Neutrophil (primary cell): ENCODE measurements around the gene TMEM214.

Experiments
- H3K27ac ChIP-seq: fragments of 200-600 bp; sonication (generic); 2 replicates; pipeline ENCODE4 v1.5.1; 2016; ENCODE audit warnings: mild to moderate bottlenecking, moderate library complexity
- H3K27me3 ChIP-seq: fragments of 200-600 bp; sonication (generic); 2 replicates; pipeline ENCODE4 v1.6.0; 2016; ENCODE audit warnings: mild to moderate bottlenecking
- H3K36me3 ChIP-seq: fragments of 200-600 bp; sonication (generic); 2 replicates; pipeline ENCODE4 v1.5.1; 2017
- H3K4me1 ChIP-seq, 2 experiments: fragments of 200-600 bp in 1 of 2; sonication (generic) in 1 of 2; 1 replicate in 1 of 2; 2 replicates in 1 of 2; pipeline versions ENCODE4 v1.5.1 to v1.6.1; 2013 to 2016; ENCODE audit warnings: low read depth in 1 of 2, low read length in 1 of 2, mild to moderate bottlenecking in 1 of 2, moderate library complexity in 1 of 2; ENCODE audit not compliant: control insufficient read depth in 1 of 2, insufficient read depth in 1 of 2
- H3K4me3 ChIP-seq, 2 experiments: fragments of 200-600 bp in 1 of 2; sonication (generic) in 1 of 2; 1 replicate in 1 of 2; 2 replicates in 1 of 2; pipeline ENCODE4 v1.5.1; 2013 to 2016; ENCODE audit warnings: low read depth in 1 of 2, low read length in 1 of 2, mild to moderate bottlenecking in 1 of 2, moderate library complexity in 1 of 2
- H3K9me3 ChIP-seq: fragments of 200-600 bp; sonication (generic); 2 replicates; pipeline ENCODE4 v1.5.1; 2016
- CTCF ChIP-seq: fragments of 200-600 bp; sonication (generic); IDR thresholded peaks from 2 replicates; pipeline ENCODE4 v1.5.1; 2016; ENCODE audit warnings: antibody characterized with exemption

TMEM214 gene

GRCh38 chr2:27019459-27019858, 13.3 kb upstream of the TMEM214 start:
- Histone ChIP-seq H3K4me3 (no peak overlapping the region), H3K27me3 (no peaks in the 10 kb centered on the region), H3K27ac (no peak overlapping the region), H3K9me3 (no peaks in the 10 kb centered on the region), H3K4me1 (no peaks in the 10 kb centered on the region), H3K36me3 (no peaks in the 10 kb centered on the region)
- no peak for TF ChIP-seq CTCF

- Histone ChIP-seq H3K27me3 (no peaks in the 10 kb centered on the region), H3K4me3 (no peak overlapping the region), H3K9me3 (no peaks in the 10 kb centered on the region), H3K4me1 (no peaks in the 10 kb centered on the region), H3K36me3 (no peaks in the 10 kb centered on the region), H3K27ac (no peak overlapping the region)
- no peak for TF ChIP-seq CTCF
Measured at GRCh38 chr2:27019931-27020855, 12.6 kb upstream of the TMEM214 start.

- H3K27ac ChIP-seq, result no peak overlapping the region
- H3K36me3 ChIP-seq, result peaks cover 12% of the 10 kb centered on the region
- no peaks in the 10 kb centered on the region for H3K27me3 ChIP-seq
- no peaks in the 10 kb centered on the region for H3K9me3 ChIP-seq
- H3K4me1 ChIP-seq, result no peaks in the 10 kb centered on the region
- no peak for TF ChIP-seq CTCF
- no peak overlapping the region for H3K4me3 ChIP-seq
Measured at GRCh38 chr2:27021253-27022049, 11.3 kb upstream of the TMEM214 start.

GRCh38 chr2:27023740-27024139, 9.0 kb upstream of the TMEM214 start:
- Histone ChIP-seq H3K4me3 (no peak overlapping the region), H3K9me3 (no peaks in the 10 kb centered on the region), H3K36me3 (peaks cover 18% of the 10 kb centered on the region), H3K27me3 (no peaks in the 10 kb centered on the region), H3K27ac (no peak overlapping the region), H3K4me1 (no peaks in the 10 kb centered on the region)
- no peak for TF ChIP-seq CTCF

GRCh38 chr2:27024188-27024587, 8.6 kb upstream of the TMEM214 start:
- H3K4me3 ChIP-seq, result no peak overlapping the region
- no peak overlapping the region for H3K27ac ChIP-seq
- no peaks in the 10 kb centered on the region for H3K9me3 ChIP-seq
- H3K36me3 ChIP-seq, result peaks cover 18% of the 10 kb centered on the region
- no peaks in the 10 kb centered on the region for H3K4me1 ChIP-seq
- no peak for TF ChIP-seq CTCF
- no peaks in the 10 kb centered on the region for H3K27me3 ChIP-seq
